Progenitor cell of endocrine pancreas (in vitro differentiated cells): ENCODE measurements around the gene BCL2L13. TPM values are rescaled to one million over a fixed set of nuclear protein-coding genes. Genes with fewer than 3 reads are reported as not detected.
A peak's percentile ranks its signal among the peaks of the same experiment; 100 is the strongest.

Experiments used
- DNase-seq: peaks from one replicate; pipeline ENCODE4 v3.0.0; 2021; ENCODE audit warnings: low spot score; ENCODE audit not compliant: unreplicated experiment
- H3K27ac Mint-ChIP-seq: 2 replicates; pipeline ENCODE4 v1.8.0; 2021; ENCODE audit warnings: mild to moderate bottlenecking, moderate library complexity, mixed read lengths
- H3K27me3 Mint-ChIP-seq: 2 replicates; pipeline ENCODE4 v1.8.0; 2021; ENCODE audit warnings: mixed read lengths
- H3K36me3 Mint-ChIP-seq: 2 replicates; pipeline ENCODE4 v1.8.0; 2022; ENCODE audit warnings: mixed read lengths; ENCODE audit not compliant: insufficient read depth
- H3K4me1 Mint-ChIP-seq: 2 replicates; pipeline ENCODE4 v1.8.0; 2021; ENCODE audit warnings: low read depth, mixed read lengths
- H3K4me3 Mint-ChIP-seq: 2 replicates; pipeline ENCODE4 v1.8.0; 2021; ENCODE audit warnings: low read depth, mild to moderate bottlenecking, moderate library complexity, mixed read lengths
- H3K9me3 Mint-ChIP-seq: 2 replicates; pipeline ENCODE4 v1.8.0; 2021; ENCODE audit warnings: low read depth, mixed read lengths
- CTCF ChIP-seq: fragments of 200-600 bp; sonication (generic); IDR thresholded peaks from one replicate; pipeline ENCODE4 v1.5.0; 2021; ENCODE audit warnings: antibody characterized with exemption, mild to moderate bottlenecking; ENCODE audit not compliant: unreplicated experiment
- total RNA-seq: library from RNA; stranded (reverse); gene quantifications from 2 replicates; pipeline ENCODE4 v1.2.1, GENCODE V29; 2021

The BCL2L13 gene
- total RNA-seq, 1 donor from 2014 or later: 36.0 TPM

GRCh38 chr22:17719911-17720310, 81.4 kb downstream of the BCL2L13 start:
- H3K4me1 Mint-ChIP-seq: peaks cover 3% of the 10 kb centered on the region
- no peak overlapping the region for H3K4me3 Mint-ChIP-seq
- no peaks in the 10 kb centered on the region for H3K27me3 Mint-ChIP-seq
- H3K9me3 Mint-ChIP-seq: no peaks in the 10 kb centered on the region
- no peak for TF ChIP-seq CTCF
- no peak for DNase-seq
- no peak overlapping the region for H3K27ac Mint-ChIP-seq
- no peaks in the 10 kb centered on the region for H3K36me3 Mint-ChIP-seq

DNA sequence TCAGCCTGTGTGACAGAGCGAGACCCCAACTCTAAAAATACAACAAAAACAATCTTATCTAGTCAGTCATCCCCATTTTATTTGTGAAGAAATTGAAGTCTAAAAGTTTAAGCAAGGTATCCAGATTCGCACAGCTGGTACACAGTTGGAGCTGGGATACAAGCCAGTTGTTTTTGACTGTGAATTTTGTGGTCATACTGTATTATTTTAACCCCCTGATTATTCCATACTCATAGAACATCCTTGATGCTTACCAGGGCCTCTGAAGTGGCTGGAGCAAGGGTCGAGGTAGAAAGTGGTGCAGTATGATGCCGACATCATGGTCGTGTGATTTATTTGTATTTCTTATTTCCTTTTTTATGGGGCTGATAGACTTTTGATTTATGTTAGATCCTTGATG, 85.7 kb downstream of the BCL2L13 start:
- no peak for DNase-seq
- Mint-ChIP-seq H3K36me3 (peaks cover 7% of the 10 kb centered on the region), H3K27me3 (no peaks in the 10 kb centered on the region), H3K4me3 (no peak overlapping the region), H3K9me3 (no peaks in the 10 kb centered on the region), H3K4me1 (peaks cover 12% of the 10 kb centered on the region), H3K27ac (peak overlapping the region; percentile 29)
- no peak for TF ChIP-seq CTCF

- TF ChIP-seq CTCF: no peak
- H3K9me3 Mint-ChIP-seq: no peaks in the 10 kb centered on the region
- peaks cover 12% of the 10 kb centered on the region for H3K4me1 Mint-ChIP-seq
- no peak overlapping the region for H3K4me3 Mint-ChIP-seq
- no peaks in the 10 kb centered on the region for H3K27me3 Mint-ChIP-seq
- H3K36me3 Mint-ChIP-seq: peaks cover 7% of the 10 kb centered on the region
- H3K27ac Mint-ChIP-seq: peak overlapping the region; percentile 42
- no peak for DNase-seq
Observed at GRCh38 chr22:17724678-17725499, 86.3 kb downstream of the BCL2L13 start.

DNA sequence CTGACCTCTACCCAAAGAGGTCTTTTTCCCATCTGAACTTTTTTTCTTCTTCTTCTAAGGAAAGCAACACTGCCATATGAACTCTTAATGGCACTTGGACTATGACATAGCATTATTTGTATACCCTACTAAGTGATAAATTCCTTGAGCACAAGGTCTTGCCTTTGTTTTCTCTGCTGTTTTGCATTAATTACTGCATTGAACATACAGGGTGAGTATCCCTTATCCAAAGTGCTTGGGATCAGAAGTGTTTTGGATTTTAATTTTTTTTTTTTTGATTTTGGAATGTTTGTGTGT, 86.9 kb downstream of the BCL2L13 start:
- H3K27ac Mint-ChIP-seq: peak overlapping the region; percentile 42
- H3K4me3 Mint-ChIP-seq: no peak overlapping the region
- TF ChIP-seq CTCF: no peak
- H3K36me3 Mint-ChIP-seq: peaks cover 7% of the 10 kb centered on the region
- peaks cover 12% of the 10 kb centered on the region for H3K4me1 Mint-ChIP-seq
- DNase-seq: no peak
- H3K27me3 Mint-ChIP-seq: no peaks in the 10 kb centered on the region
- no peaks in the 10 kb centered on the region for H3K9me3 Mint-ChIP-seq

DNA sequence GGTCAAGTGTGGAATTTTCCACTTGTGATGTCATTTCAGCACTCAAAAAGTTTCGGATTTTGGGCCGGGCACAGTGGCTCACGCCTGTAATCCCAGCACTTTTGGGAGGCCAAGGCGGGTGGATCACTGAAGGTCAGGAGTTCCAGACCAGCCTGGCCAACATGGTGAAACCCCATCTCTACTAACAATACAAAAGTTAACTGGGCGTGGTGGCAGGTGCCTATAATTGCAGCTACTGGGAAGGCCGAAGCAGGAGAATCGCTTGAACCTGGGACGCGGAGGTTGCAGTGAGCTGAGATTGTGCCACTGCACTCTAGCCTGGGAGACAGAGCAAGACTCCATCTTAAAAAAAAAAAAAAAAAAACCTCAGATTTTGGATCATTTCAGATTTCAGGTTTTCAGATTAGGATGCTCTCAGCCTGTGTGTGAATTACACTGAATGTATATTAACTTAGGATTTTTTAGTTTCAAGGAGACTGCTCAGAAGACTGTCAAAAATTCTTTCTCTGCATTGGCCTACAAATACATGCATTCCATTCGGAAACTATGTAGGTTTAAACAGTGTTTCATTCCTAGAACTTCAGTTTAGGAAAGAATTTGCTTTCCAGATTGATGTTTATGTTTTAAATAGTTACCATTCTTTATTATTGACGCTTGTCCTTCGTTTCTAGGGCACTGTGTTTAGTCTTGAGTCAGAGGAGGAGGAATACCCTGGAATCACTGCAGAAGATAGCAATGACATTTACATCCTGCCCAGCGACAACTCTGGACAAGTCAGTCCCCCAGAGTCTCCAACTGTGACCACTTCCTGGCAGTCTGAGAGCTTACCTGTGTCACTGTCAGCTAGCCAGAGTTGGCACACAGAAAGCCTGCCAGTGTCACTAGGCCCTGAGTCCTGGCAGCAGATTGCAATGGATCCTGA, 87.7 kb downstream of the BCL2L13 start:
- no peak for TF ChIP-seq CTCF
- Mint-ChIP-seq H3K4me3 (no peak overlapping the region), H3K27me3 (no peaks in the 10 kb centered on the region), H3K36me3 (peaks cover 7% of the 10 kb centered on the region), H3K27ac (no peak overlapping the region), H3K4me1 (peaks cover 12% of the 10 kb centered on the region), H3K9me3 (no peaks in the 10 kb centered on the region)
- DNase-seq: no peak
